Medulla oblongata (tissue), 1 donor: Measurements from ENCODE around the gene ZFP82.

Experiments used
- DNase-seq: peaks from one replicate; pipeline ENCODE4 v3.0.0-alpha.2; 2015; ENCODE audit errors: extremely low spot score

ZFP82 gene

DNA sequence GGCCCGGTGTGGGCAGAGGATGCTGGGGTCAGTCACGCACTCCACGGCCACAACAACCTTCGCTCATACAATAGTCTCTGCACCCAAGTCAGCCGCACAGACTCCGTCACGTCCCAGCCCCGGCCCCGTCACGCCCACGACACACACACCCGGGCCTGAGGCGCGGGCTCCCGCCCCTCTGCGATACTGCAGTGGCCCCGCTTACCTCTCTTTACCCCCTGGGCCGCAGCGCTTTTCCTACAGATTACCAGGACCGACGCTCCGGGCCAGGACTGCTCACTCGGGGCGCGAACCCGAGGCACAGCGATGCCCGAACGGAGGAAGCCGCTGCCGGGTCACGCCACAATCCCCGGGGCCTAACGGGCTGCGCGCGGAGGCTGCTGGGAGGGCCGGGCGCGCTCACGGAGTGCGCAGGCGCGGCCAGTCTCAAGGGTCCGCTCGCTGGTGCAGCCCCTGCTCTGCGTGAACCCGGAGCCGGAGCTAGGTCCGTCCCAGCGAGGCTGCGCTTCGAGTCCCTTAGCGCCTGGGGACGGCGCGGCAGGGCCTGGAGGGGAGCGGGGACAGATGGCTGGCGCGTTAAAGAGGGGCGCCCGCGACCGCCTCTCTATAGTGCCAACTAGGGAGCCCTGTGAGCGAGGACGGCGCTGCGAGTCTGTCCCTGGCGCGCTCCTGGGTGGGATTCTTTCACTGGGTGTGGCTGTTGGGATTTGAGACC, at the start of gene ZFP82:
Gene ZFP82, minus strand, starts transcription at position 358 of the 715 bp plus-strand sequence. CDS start 8,855 bp downstream, outside the sequence.
- DNase-seq = peak; percentile 77

DNA sequence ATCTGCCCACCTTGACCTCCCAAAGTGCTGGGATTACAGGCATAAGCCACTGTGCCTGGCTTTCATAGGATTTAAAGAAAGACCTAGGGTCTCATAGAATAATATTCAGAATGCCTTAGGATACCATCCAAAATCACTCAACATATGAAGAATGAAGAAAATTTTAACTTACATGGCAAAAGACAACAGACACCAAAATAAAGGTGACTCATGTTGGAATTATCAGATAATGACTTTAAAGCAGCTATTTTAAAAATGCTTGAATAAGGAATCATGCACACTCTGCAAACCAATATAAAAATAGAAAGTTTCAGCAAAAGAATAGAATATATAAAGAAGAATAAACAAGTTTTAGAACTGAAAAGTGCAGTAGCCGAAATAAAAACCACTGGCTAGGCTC, 41.6 kb upstream of the ZFP82 start:
- no peak for DNase-seq

DNA sequence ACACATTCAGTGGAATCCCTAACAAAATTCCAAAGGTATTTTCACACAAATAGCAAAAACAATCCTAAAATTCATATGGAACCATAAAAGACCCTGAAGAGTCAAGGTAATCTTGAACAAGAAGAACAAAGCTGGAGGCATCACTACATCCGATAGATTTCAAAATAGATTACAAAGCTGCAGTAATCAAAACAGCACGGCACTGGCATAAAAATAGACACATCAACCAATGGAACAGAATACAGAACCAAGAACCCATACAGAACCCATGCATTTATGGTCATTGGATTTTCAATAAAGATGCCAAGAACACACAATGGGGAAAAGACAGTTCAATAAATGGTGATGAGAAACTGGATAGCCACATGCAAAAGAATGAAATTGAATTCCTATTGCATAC, 38.4 kb upstream of the ZFP82 start:
- no peak for DNase-seq

DNA sequence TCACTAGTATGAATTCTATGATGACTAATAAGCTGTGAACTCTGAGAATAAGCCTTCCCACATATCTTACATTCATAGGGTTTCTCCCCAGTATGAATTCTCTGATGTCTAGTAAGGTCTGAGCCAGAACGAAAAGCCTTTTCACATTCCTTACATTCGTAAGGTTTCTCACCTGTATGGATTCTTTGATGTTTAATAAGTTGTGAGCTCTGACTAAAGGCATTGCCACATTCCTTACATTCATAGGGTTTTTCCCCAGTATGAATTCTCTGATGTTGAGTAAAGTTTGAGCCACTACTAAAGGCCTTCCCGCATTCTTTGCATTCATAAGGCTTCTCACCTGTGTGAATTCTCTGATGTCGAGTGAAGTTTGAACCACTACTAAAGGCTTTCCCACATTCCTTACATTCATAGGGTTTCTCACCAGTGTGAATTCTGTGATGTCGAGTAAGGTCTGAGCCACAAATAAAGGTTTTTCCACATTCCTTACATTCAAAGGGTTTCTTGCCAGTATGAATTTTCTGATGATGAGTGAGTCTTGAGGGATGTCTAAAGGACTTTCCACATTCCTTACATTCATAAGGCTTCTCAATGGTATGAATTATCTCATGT, 30.7 kb upstream of the ZFP82 start:
- DNase-seq = no peak

DNA sequence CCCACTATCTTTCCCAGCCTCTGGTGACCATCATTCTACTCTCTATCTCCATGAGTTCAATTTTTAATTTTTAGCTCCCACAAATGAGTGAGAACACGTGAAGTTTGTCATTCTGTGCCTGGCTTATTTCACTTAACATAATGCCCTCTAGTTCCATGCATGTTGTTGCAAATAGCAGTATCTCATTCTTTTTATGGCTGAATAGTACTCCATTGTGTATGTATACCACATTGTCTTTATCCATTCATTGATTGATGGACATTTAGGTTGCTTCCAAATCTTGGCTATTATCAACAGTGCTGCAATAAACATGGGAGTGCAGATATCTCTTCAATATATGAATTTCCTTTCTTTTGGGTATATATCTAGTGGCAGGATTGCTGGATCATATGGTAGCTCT, 22.9 kb upstream of the ZFP82 start:
- no peak for DNase-seq

DNA sequence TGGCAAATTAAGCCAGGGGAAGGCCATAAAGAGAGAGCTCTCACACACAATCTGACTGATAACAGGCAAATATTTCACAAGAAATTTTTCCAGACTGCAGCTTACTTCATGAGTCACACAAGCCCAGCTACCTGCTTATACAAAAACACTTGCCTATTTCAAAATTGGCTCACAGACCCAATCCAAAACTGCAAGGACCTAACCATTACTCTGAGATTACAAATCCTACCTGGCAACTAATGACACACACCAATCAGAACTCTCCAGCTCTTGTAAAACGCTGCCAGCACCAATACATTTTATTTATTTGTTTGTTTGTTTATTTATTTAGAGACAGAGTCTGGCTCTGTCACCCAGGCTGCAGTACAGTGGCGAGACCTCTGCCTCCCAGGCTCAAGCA, 18.1 kb upstream of the ZFP82 start:
- DNase-seq = no peak

DNA sequence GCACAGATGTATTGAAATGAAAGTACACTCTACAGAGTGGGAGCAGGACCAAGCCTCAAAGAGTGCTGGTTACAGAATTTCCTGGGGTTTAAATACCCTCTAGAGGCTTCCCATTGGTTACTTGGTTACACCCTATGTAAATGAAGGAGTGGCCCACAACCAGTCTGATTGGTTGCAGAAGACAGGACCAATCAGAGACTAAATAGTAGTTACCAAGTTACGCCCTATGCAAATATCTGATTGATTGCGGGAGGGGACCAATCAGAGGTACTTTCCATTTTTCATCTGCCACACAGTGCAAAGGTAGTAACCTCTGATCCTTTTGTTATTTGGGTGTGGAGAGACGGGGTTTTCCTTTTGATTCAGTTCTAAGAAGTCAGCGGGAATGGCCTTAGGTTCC, 5.5 kb upstream of the ZFP82 start:
- no peak for DNase-seq

DNA sequence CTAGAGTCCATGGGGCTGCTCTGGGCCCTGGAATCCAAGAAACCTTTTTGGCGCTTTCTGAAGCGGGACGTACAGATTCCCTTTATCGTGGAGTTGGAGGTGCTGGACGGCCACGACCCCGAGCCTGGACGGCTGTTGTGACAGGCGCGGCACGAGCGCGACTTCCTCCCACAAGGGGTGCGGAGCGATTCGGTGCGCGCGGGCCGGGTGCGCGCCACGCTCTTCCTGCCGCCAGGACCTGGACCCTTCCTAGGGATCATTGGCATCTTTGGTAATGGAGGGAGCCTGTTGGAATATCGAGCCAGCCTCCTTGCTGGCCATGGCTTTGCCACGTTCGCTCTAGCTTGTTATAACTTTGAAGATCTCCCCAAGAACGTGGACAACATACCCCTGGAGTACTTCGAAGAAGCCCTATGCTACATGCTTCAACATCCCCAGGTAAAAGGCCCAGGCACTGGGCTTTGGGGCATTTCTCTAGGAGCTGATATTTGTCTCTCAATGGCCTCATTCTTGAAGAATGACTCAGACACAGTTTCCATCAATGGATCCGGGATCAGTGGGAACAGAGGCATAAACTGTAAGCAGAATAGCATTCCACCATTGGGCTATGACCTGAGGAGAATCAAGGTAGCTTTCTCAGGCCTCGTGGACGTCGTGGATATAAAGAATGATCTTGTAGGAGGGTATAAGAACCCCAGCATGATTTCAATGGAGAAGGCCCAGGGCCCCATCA, 3.5 kb upstream of the ZFP82 start:
- DNase-seq = no peak

DNA sequence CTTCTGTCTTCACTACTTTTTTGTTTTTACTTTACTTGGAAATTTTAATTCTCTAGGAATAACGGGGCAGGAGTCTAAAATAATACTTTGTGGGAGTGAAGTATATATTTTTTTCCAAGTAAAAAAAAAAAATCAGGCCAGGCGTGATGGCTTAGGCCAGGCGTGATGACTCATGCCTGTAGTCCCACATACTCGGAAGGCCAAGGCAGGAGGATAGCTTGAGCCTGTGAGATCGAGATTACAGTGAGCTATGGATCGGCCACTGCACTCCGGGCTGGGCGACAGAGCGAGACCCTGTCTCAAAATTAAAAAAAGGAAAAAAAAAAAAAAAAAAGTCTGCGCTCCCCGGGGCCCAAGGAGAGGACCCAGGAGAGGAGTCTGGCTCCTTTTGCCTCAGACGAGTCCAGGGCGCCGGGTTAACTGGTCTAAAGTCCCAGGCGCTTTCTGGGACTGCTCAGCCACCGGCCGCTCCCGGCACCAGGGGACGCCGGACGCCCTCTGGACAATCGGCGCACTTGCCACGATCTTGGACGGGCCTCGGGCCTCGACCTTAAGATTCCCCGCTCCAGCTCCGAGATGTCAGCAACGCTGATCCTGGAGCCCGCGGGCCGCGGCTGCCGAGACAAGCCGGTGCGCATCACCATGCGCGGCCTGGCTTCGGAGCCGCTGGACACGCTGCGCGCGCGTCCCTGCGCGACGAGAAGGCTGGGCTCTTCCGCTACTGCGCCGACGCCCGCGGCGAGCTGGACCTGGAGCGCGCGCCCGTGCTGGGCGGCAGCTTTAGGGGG, 2.7 kb upstream of the ZFP82 start:
- DNase-seq = no peak

DNA sequence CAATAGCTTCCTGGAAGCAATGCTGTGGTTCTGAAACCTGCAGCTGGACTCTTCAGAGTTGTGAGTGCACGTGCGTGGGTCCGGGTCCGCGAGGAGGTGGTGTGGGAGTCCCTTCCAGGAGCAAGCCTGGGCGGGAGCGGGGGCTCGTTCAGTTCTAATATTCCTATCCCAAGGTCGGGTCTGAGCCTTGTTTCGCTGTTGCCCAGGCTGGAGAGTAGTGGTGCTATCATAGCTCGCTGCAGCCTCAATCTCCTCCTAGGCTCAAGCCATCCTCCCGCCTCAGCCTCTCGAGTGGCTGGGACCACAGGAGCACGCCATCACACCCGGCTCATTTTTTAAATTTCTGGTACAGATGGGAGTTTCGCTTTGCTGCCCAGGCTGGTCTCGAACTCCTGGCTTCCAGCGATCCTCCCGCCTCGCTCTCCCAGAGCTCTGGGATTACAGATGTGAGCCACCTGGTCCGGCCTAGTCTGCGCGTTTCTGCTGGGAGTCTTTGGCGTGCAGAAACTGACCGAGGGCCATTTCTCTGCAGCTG, 625 bp downstream of the ZFP82 start:
- DNase-seq = no peak

DNA sequence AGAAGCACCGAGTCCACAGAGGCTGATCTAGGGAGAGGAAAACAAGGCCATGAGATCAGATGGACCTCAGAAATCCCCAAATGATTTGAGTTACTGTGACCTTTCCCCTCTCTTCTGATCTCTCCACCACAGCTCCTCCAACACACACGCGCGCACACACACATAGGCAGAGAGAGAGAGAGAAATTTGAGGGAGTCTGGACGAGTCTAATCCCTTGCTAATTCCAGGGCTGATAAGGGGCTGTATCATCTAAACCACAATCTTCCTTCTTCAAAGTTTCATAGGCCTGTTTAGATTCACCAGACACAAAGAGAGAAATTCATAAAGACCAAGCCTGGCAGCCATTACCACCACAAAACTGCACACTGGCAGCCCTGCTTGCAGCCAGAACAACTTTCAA, 8.6 kb downstream of the ZFP82 start:
- DNase-seq = no peak

DNA sequence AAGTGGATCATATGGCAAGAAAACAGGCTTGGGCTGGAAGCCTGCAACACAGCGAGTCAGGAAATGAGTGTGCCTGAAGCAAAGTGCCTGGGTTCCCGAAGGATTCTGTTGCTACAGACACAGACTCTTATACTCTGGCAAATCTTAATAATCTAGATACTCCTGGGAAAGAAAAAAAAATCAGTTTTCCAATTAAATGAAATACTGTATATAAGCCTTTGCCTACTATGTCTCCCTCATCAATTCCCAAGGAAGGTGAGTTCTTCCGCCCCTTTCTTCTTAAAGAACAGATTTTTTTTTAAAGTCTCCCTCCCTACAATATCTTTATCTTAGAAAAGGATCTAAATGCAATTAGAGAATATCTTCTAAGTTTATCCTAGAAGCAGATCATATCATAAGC, 10.3 kb downstream of the ZFP82 start:
- no peak for DNase-seq

DNA sequence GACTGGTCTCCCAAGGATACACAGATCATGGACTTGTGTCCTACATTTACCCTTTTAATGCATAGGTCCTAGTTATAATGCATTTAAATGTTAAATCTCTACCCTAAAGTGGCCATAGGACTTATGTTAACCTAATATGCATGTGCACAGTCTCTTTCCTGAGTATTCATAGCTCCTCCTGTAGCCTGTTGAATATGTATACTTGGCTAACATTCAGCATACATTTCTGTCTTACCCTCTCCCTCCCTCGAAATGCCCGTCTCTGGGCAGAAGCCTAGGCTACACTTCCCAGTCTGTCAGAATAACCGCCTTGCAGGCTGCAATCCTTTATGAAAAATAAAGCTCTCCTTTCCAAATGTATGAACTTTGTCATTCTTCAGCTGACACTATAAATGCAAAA, 13.9 kb downstream of the ZFP82 start:
- DNase-seq = no peak

DNA sequence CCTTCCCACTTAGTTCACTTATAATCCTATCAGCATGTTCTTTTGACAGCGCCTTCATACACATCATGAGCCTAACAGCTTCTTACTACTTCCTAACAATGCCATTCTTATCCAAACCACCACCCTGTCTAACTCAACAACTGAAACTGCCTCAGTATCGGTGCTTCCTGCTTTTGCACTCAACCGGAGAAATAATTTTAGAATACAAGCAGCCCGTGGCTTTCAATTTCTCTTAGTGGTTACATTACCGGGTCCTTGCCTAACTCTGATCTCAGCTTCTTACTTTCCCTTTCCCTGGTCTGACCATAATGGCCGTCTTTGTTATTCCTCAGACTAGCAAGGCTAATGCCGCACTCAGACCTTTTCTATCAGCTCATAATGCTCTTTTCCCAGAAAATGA, 17.0 kb downstream of the ZFP82 start:
- no peak for DNase-seq

DNA sequence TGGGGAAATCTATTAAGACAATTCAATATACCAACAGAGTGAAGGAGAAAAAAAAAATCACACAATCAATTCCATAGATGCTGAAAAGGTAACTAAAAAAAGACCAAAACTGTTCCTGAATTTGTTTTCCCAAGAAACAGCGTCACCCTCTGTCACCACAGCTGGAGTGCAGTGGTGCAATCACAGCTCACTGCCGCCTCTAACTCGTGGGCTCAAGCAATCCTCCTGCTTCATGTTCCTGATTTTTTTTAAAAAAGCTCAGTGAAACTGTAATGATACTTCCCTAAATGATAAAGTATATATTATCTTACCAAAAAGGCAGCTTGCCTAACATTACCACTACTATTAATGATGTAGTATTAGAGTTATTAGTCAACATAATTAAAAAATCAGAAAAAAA, 19.9 kb downstream of the ZFP82 start:
- DNase-seq = no peak

DNA sequence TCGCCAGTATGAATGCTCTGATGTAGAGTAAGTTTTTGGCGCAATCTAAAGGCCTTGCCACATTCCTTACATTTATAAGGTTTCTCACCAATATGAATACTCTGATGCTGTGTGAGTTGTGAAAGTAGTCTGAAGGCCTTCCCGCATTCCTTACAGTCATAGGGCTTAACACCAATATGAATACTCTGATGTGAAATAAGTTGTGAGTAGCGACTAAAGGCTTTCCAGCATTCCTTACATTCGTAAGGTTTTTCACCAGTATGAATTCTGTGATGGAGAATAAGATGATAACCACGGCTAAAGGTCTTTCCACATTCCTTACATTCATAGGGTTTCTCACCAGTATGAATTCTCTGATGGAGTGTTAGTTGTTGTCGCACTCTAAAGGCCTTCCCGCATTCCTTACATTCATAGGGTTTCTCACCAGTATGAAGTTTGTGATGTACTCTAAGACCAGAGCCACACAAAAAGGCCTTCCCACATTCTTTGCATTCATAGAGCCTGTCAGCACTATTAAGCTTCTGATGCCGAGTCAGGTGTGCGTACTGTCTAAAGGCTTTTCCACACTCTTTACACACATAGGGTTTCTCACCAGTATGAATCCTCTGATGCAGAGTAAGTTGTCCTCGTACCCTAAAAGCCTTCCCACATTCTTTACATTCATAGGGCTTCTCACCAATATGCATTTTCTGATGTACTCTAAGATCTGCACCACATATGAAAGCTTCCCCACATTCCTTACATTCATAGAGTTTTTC, 25.3 kb downstream of the ZFP82 start:
- no peak for DNase-seq

DNA sequence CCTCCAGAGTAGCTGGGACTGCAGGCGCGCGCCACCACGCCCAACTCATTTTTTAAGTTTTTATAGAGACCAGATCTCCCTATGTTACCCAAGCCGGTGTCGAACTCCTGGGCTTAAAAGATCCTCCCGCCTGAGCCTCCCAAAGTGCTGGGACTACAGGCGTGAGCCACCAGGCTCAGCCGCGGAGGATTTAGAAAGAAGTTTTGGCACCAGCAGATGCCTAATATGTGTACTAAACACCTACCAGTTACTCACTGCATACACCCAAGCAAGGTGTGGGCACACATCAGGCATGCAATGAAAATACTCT, 39.0 kb downstream of the ZFP82 start:
- no peak for DNase-seq

DNA sequence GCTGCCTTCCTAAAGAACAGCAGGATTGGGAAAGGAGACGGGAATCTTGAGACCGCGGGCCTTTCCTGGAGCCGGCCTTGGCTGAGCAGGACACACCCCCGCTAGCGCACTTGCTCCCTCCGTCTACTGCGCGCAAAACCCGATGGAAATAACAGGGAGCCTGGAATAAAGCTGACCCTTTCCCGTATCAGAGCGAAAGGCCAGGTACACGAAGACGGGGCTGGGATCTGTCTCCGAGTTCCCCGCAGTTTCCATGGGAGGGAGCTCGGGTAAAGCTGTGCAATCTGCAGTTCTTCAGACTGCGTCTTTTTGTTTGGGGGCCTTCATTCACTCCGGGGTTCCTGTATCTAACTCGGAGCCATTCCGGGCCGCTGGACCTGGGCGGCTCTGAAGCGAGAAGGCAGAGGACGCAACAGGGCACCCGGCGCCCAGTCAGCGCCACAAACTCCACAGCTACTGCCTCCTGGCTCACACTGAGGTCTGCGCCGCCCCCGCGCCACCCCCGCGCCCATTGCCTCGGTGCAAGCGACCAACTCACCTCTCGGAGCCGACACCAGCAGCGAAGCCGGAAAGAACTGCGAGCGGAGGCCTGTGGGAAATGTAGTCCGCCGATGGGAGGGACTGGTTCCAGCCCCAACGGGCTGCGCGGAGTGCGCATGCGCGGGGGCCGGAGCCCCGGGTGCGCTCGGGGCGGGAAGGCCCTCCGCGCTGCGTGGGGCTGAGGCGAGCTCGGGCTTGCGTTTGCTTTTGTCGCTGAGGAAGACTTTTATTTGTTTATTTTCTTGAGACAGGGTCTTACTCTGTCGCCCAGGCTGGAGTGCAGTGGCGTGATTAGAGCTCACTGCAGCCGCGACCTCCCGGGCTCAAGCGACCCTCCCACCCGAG, 39.6 kb downstream of the ZFP82 start, which contains the start of gene ZFP14:
Gene ZFP14, minus strand, starts transcription at position 577 of the 885 bp plus-strand sequence. CDS start 11,309 bp downstream, outside the sequence.
- peak; percentile 97 for DNase-seq

DNA sequence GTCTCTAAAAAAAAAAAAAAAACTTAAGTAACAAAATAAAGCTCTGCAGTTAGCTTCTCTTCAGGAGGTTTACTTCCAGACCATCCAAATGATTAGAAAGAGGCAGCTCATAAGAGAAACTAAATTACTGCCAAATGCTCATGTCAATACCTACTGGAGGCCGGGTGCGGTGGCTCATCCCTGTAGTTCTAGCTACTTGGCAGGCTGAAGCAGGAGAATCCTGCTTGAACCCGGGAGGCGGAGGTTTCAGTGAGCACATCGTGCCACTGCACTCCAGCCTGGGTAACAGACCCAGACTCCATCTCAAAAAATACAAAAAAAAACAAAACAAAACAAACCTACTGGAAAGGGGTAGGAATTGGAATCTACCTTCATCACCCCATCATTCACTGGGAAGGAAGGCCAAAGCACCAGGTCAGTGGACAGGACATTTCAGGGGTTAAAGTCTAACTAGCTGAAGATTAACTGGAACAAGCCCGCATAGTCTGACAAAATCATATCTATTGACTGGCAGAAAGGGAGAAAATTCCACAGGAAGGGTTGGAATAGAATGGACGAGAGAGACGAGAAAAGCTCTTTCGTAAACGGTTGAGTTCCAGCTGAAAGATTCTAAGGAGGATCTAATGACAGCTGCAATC, 40.8 kb downstream of the ZFP82 start:
- DNase-seq = no peak

DNA sequence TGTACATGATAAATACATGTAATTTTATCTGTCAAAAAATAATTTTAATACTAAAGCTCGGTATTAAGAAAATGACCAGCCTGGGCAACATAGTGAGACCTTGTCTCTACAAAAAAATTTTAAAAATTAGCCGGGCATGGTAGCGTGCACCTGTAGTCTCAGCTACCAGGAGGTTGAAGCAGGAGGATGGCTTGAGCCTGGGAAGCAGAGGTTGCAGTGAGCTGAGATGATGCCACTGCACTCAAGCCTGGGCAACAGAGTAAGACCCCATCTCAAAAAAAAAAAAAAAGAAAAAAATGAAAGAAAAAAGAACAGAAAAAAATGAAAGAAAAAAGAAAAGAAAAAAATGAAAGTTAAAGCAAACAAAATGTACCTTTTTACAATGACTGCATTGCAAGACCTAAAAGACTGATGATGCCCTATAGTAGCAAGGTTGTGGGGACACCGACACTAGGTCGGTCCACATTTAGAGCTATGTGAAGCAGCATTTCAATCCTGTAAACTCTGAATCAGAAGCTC, 44.7 kb downstream of the ZFP82 start:
- no peak for DNase-seq
